Endothelial cell of umbilical vein (primary cell): ENCODE measurements around the gene MYBPC1.

Source experiments
- EZH2 ChIP-seq: IDR thresholded peaks from 2 replicates; pipeline ENCODE4 v1.6.1; 2012; ENCODE audit warnings: borderline replicate concordance, low read depth, mild to moderate bottlenecking, moderate library complexity, low read length, inconsistent platforms; ENCODE audit not compliant: severe bottlenecking
- POLR2A ChIP-seq: IDR thresholded peaks from 2 replicates; pipeline ENCODE4 v1.6.1; 2012; ENCODE audit warnings: low read depth, mild to moderate bottlenecking, control low read depth, low read length
- TF ChIP-seq, protein P1 (sequence below): IDR thresholded peaks from 2 replicates; pipeline ENCODE4 v1.6.1; 2011; ENCODE audit not compliant: insufficient read depth, insufficient read length
- TF ChIP-seq, protein P2 (sequence below), 2 donors: IDR thresholded peaks; 1 replicate in 1 of 2; 2 replicates in 1 of 2; pipeline ENCODE4 v1.5.1; 2011; ENCODE audit warnings: low read length in 2 of 2, mild to moderate bottlenecking in 2 of 2, moderate library complexity in 2 of 2, control low read depth in 1 of 2, inconsistent platforms in 1 of 2, low read depth in 1 of 2; ENCODE audit not compliant: insufficient read depth in 1 of 2; ENCODE audit errors: extremely low read depth in 1 of 2

DNA sequence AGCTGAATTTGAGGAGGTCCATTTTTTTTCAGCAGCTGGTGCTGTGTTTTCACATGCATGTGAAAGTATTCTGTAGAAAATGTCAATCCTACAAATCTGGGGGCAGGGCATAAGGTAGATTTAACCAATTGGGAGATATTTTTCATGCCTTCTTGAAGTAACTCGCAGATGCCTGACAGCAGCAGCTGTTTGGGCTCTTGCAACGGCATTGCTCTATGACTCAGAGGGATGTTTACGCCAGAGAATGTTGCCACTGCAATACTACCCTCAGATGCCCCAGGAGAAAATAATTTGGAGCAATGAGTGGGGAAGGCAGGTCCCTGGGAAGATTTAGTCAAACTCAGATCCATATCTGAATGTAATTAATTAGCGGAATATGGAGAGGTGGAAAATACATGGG, 42.5 kb upstream of the MYBPC1 start:
- no peak for TF ChIP-seq EZH2
- TF ChIP-seq, protein P1, sequence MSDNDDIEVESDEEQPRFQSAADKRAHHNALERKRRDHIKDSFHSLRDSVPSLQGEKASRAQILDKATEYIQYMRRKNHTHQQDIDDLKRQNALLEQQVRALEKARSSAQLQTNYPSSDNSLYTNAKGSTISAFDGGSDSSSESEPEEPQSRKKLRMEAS = no peak
- TF ChIP-seq, protein P2, sequence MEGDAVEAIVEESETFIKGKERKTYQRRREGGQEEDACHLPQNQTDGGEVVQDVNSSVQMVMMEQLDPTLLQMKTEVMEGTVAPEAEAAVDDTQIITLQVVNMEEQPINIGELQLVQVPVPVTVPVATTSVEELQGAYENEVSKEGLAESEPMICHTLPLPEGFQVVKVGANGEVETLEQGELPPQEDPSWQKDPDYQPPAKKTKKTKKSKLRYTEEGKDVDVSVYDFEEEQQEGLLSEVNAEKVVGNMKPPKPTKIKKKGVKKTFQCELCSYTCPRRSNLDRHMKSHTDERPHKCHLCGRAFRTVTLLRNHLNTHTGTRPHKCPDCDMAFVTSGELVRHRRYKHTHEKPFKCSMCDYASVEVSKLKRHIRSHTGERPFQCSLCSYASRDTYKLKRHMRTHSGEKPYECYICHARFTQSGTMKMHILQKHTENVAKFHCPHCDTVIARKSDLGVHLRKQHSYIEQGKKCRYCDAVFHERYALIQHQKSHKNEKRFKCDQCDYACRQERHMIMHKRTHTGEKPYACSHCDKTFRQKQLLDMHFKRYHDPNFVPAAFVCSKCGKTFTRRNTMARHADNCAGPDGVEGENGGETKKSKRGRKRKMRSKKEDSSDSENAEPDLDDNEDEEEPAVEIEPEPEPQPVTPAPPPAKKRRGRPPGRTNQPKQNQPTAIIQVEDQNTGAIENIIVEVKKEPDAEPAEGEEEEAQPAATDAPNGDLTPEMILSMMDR (IDR thresholded peaks at IDR 0.05; ENCODE audit: extremely low read depth in 1 of 2, insufficient read depth in 1 of 2, low read depth in 1 of 2, low read length in 2 of 2) = no peak
- no peak for TF ChIP-seq POLR2A
